ENCODE results near the gene TLR6. TPM values are rescaled to one million over a fixed set of nuclear protein-coding genes. Genes with fewer than 3 reads are reported as not detected.

TLR6 gene
- total RNA-seq, result 9.6 TPM
- long read RNA-seq, result 0 reads

GRCh38 chr4:38856524-38857337, at the start of gene TLR6:
TSS of gene TLR6 (minus strand) at chr4:38856817. CDS start at chr4:38829473, 27,344 bp downstream.
- intact Hi-C loops (cut with DNase I), result no loop called here
- H3K4me3 ChIP-seq, result peak within 1 kb of the TSS; percentile 36
- peak; percentile 78 for ATAC-seq

GRCh38 chr4:38905652-38906385, 49.2 kb upstream of the TLR6 start:
- TF ChIP-seq CTCF (IDR thresholded peaks at IDR 0.05), result no peak
- intact Hi-C loops (cut with DNase I), result loop anchor here (10.0 kb wide), 1 partner anchor 229 kb away; no protein-coding TSS in a partner anchor
- no peak overlapping the region for H3K27ac ChIP-seq

More at GRCh38 chr4:38856524-38857337, at the start of gene TLR6:
- H3K4me1 ChIP-seq, result no peaks in the 10 kb centered on the region
- DNase-seq, result no peak
- H3K27me3 ChIP-seq, result no peaks in the 10 kb centered on the region
- no peaks in the 10 kb centered on the region for H3K36me3 ChIP-seq
- TF ChIP-seq CTCF (IDR thresholded peaks at IDR 0.05), result peak; percentile 81
- peak within 1 kb of the TSS; percentile 78 for H3K27ac ChIP-seq
- H3K9me3 ChIP-seq, result no peaks in the 10 kb centered on the region

GRCh38 chr4:38904682-38905081, 48.1 kb upstream of the TLR6 start:
- H3K27ac ChIP-seq, result no peak overlapping the region
- ATAC-seq (no peak), DNase-seq (no peak)
- H3K4me1 ChIP-seq, result no peaks in the 10 kb centered on the region
- H3K36me3 ChIP-seq, result peaks cover 50% of the 10 kb centered on the region
- no peak for TF ChIP-seq CTCF (IDR thresholded peaks at IDR 0.05)
- no peaks in the 10 kb centered on the region for H3K9me3 ChIP-seq
- no peak overlapping the region for H3K4me3 ChIP-seq
- no peaks in the 10 kb centered on the region for H3K27me3 ChIP-seq
- intact Hi-C loops (cut with DNase I), result loop anchor here (10.0 kb wide), 1 partner anchor 230 kb away; no protein-coding TSS in a partner anchor

More at GRCh38 chr4:38905652-38906385, 49.2 kb upstream of the TLR6 start:
- ATAC-seq (no peak), DNase-seq (no peak)
- no peaks in the 10 kb centered on the region for H3K4me1 ChIP-seq
- H3K36me3 ChIP-seq, result peaks cover 62% of the 10 kb centered on the region
- H3K9me3 ChIP-seq, result no peaks in the 10 kb centered on the region
- H3K27me3 ChIP-seq, result no peaks in the 10 kb centered on the region
- H3K4me3 ChIP-seq, result no peak overlapping the region

GRCh38 chr4:38904090-38904666, 47.6 kb upstream of the TLR6 start:
- H3K9me3 ChIP-seq, result no peaks in the 10 kb centered on the region
- intact Hi-C loops (cut with DNase I), result loop anchor here (10.0 kb wide), 1 partner anchor 231 kb away; no protein-coding TSS in a partner anchor
- ATAC-seq (no peak), DNase-seq (no peak)
- no peak overlapping the region for H3K4me3 ChIP-seq
- H3K4me1 ChIP-seq, result no peaks in the 10 kb centered on the region
- H3K27me3 ChIP-seq, result no peaks in the 10 kb centered on the region
- no peak for TF ChIP-seq CTCF (IDR thresholded peaks at IDR 0.05)
- peaks cover 49% of the 10 kb centered on the region for H3K36me3 ChIP-seq
- H3K27ac ChIP-seq, result no peak overlapping the region

GRCh38 chr4:38902695-38903094, 46.1 kb upstream of the TLR6 start:
- intact Hi-C loops (cut with DNase I), result loop anchor here (10.0 kb wide), 1 partner anchor 232 kb away; no protein-coding TSS in a partner anchor
- no peaks in the 10 kb centered on the region for H3K9me3 ChIP-seq
- DNase-seq (no peak), ATAC-seq (peak; percentile 60)
- no peak overlapping the region for H3K4me3 ChIP-seq
- peaks cover 47% of the 10 kb centered on the region for H3K36me3 ChIP-seq
- H3K4me1 ChIP-seq, result no peaks in the 10 kb centered on the region
- TF ChIP-seq CTCF (IDR thresholded peaks at IDR 0.05), result peak; percentile 44
- H3K27ac ChIP-seq, result no peak overlapping the region
- H3K27me3 ChIP-seq, result no peaks in the 10 kb centered on the region

Measured in upper lobe of right lung (tissue), 1 donor.